OCI-M1 (cell line): ENCODE results near the gene PRKN.
A peak's percentile ranks its signal among the peaks of the same experiment; 100 is the strongest.

Experiments
- DNase-seq: peaks from one replicate; lab custom pipeline; 2025; lab: John Stamatoyannopoulos, UW

The PRKN gene

DNA sequence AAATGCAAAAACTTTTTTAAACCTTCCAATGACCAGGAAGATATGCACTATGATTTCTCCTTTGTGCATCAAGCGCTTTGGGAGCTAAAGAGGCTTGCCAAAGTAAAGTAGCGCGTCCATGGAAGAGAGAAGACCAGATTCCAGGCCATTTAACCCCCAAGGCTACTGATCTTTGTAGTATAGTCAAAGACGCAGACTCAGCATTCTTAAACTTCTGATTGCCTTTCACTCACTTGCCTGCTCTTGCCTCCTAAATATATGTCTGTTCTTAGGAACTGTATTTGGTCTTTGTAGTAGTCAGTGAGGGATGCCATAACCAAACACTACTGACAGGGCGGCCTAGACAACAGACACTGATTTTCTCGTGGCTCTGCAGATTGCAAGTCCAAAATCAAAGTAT is 426.4 kb downstream of the PRKN start:
- no peak for DNase-seq

DNA sequence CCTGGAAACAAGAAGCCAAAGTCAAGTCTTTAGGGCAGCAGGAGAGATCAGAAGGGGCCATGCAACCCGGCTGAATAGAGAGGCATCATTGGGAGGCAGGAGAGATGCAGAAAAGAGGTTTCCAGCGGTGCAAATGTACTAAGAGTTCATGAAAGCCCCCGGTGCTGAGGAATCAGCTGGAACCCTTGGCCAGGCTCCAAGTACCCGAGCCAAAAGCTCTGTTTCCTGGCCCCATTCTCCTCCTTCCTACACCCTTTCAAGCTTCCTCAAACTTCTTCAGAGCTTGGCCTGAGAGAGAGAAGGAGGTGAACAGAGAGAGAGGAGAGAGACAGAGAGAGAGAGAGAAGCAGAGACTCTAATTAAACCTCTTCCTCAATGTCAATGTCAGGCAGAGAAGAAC is 433.5 kb downstream of the PRKN start:
- no peak for DNase-seq

- DNase-seq, result no peak
Measured at GRCh38 chr6:162292915-162293314, 434.7 kb downstream of the PRKN start.

DNA sequence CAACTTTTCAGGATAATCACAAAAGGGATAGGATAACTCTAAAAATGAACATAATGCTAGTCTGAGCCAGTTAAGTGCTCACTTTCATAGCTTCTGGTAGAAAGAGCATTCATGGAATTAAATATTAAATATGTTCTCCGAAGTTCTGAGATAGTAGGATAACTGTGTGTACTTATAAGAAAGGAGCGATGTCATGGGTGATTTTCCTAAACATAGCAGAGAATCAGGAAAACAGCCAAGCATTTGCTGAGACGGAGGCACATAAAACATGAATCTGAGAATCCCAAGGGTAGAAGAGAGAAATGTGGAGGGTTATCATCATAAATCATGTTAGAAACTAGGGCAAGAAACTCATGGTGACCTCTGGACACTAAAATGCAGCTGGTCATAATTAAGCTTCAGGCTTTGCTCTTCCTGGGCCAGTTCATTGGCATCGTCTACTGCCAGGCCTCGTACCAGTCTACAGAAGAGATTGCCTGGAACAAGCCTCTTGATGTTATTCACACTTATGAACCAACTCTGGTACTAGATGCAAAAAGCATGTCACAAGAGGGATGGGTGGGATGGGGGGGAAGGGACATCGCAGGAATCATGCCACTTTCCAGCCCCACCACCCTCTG is 436.6 kb downstream of the PRKN start:
- no peak for DNase-seq

GRCh38 chr6:162289972-162290371 is 437.6 kb downstream of the PRKN start:
- no peak for DNase-seq

DNA sequence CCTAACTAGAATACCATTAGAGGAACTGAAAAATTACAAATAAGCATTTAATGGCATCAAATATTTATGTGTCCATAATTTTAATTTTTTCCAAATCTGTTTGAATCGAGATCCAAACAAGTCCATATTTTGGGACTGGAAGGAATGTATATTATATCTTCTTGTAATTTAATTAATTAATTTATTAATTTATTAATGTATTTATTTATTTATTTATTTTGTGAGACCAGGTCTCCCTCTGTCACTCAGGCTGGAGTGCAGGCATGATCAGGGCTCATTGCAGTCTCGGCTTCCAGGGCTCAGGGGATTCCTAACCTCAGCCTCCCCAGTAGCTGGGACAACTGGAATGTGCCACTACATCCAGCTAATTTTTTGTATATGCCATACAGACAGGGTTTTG is 453.6 kb downstream of the PRKN start:
- DNase-seq, result no peak

DNA sequence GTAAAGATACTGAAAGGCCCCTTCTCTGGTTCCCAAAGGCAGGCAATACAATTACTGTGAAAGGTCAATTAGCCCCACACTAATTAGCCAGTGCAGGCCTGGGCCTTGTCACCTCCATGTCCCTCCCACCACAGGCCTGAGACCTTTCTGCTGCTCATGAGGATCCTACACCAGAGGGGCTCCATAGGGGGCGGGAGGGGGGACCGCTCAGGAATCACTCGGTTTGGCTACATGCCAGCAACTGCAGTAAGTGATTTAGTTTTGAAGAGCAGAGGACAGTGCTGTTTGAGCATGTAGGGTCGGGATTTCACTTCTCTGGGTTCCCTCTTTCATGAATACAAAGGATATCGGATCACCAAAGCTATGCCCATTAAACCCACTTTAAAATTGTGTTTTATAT is 455.6 kb downstream of the PRKN start:
- no peak for DNase-seq

DNA sequence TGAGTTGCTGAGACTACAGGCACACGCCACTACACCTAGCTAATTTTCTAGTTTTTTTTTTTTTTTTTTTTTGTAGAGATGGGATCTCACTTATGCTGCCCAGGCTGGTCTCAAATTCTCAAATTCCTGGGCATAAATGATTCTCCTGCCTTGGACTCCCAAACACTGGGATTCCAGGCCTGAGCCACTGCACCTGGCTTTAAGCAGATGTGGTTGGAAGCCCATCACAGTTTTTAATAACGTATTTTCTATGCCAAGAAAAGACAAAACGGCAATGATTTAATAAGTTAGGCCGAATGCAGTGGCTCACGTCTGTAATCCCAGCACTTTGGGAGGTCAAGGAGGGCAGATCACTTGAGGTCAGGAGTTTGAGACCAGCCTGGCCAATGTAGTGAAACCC is 456.6 kb downstream of the PRKN start:
- DNase-seq, result no peak

GRCh38 chr6:162267641-162268040 is 459.9 kb downstream of the PRKN start:
- DNase-seq, result no peak

GRCh38 chr6:162267126-162267525 is 460.4 kb downstream of the PRKN start:
- DNase-seq, result no peak

- no peak for DNase-seq
Measured at GRCh38 chr6:162264581-162264980, 463.0 kb downstream of the PRKN start.

DNA sequence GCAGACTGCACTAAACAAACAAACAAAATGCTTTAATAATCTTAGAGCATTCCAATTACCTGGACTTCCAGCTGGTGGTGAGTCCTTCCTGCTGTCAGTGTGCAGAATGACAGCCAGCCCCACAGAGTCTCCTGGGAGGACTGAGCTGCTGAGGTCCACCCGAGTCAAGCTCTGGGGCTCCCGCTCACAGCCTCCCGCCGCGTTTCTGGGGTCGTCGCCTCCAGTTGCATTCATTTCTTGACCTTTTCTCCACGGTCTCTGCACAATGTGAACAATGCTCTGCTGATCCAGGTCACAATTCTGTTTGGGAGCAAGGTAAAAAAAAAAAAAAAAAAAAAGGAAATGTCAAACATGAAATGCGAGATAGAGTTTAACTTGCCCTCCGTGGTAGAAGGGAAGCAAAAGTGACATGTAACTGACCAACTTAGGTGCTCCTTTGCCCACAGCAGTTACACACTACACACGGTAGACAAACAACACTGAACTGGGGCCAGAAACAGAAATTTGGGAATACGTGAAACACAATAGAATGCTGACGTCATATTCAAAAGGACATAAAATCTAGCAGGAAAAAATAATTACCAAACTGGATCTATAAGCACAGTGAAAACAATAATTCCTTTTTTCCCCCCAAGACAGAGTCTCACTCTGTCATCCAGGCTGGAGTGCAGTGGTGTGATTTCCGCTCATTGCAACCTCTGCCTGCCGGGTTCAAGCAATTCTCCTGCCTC is 464.9 kb downstream of the PRKN start:
- DNase-seq, result no peak

DNA sequence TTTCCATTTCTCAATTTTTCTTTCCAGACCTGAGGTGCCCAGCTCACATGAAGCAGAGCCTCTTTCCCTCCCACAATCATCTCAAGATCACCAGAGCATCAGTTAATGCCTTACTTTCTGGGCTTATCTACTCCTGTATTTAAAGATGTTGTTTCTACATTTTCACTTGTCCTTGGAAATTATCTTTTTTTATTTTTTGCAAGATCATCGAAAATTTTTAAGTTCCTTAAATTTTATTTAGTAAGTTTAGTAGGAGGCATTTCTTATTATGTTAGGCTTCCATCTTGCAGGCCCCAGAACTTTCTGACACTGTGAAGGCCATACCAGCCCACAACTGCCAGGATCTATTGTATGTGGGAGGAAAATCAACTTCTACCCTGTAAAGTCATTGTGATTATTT is 466.0 kb downstream of the PRKN start:
- no peak for DNase-seq

- no peak for DNase-seq
Measured at GRCh38 chr6:162260027-162260426, 467.5 kb downstream of the PRKN start.

DNA sequence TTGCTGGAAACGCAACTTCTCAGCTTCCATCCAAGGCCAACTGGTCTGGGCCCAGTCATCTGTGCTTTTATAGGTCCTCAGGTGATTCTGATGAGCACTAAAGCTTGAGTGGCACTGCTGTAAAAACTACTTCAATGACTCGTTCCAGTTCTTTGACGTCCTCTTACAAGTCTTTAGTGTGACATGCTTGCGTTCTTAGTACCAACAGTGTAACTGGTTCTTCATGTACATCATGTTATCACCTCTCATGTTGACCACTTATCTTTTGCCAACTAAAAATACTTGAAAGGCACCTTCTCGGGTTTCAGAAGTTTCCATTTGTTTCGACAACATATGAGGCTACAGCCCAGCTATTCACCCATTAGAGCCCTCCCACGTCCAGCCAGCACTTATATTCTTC is 468.9 kb downstream of the PRKN start:
- no peak for DNase-seq

GRCh38 chr6:162256361-162256760 is 471.2 kb downstream of the PRKN start:
- DNase-seq, result no peak

DNA sequence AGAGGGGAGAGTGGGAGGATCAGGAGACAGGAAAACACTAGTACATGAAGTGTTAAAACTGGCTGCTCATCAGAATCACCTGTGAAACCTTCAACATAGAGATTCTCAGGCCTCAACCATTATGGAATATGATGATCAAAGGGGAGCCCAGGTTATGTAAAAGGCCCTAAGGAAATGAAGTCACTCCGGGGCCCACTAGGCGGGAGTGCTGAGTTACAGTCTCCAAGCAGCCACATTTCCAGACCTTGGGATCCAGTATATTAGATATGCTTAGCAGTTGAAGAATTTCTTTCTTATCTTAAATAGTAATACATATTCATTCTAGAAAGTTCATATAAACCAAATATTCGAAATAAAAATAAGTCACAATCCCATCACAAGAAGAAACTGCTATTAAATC is 476.3 kb downstream of the PRKN start:
- DNase-seq, result peak; percentile 17

- DNase-seq, result no peak
Measured at GRCh38 chr6:162249907-162250642, 477.5 kb downstream of the PRKN start.

DNA sequence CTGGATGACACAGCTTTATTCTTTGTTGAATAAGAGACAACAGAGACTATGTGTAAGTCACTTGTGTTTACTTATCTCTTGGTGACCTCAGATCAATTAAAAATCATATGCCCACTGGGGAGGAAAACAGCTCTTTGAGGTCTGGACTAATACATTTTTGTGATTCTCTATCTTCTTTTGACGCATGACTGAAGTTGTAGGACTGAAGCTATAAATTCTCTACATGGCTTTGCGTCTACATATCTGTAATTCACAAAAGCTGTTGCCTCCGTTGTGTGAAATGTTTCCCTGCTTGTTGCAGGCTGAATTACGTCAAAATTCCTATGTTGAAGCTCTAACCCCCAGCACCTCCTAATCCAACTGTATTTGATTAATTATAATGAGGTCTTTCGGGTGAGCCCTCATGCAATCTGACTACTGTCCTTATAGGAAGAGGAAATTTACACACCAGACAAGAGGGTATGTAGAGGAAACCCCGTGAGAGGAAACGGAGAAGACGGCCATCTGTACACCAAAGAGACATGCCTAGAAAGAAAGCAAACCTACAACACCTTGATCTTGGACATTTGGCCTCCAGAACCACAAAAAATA is 481.6 kb downstream of the PRKN start:
- DNase-seq, result peak; percentile 3

GRCh38 chr6:162244031-162244430 is 483.5 kb downstream of the PRKN start:
- DNase-seq, result no peak

DNA sequence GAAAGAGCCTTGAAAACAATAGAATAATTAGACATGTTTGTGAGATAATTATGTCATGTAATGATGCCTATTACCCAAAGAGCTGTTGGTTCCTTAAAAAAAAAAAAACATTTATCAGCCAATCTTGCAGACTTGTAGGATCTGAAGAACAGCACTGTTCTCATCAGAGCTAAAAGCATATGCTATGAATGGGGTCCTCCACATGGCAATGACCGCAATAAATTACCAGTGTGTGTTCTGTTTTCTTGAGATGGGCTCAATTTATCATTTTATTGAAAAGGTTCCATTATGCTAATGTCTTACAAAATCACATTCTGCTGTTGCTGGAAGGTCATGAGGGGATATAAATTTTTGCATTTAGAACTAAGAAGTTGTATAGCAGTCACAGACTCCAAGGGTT is 484.7 kb downstream of the PRKN start:
- DNase-seq, result no peak

- DNase-seq, result no peak
Measured at GRCh38 chr6:162239330-162239729, 488.2 kb downstream of the PRKN start.

- no peak for DNase-seq
Measured at GRCh38 chr6:162238675-162239074, 488.9 kb downstream of the PRKN start.
